Spleen (tissue), 11 donors: ENCODE results near the gene ANXA4. TPM values are rescaled to one million over a fixed set of nuclear protein-coding genes. Genes with fewer than 3 reads are reported as not detected.

Experiments
- DNase-seq: peaks from one replicate; pipeline ENCODE4 v3.0.0-alpha.2; 2020
- H3K27ac ChIP-seq, 8 donors: fragments of 200-600 bp; sonication (generic) in 7 of 8; 1 replicate in 4 of 8; 2 replicates in 4 of 8; pipeline versions ENCODE4 v1.5.0 to v1.8.0; 2016 to 2021; ENCODE audit warnings: inconsistent platforms in 4 of 8, mild to moderate bottlenecking in 4 of 8, moderate library complexity in 1 of 8
- H3K27me3 ChIP-seq, 7 donors: fragments of 200-600 bp; sonication (generic) in 6 of 7; replicated peaks in 1 of 7; 1 replicate in 4 of 7; 2 replicates in 3 of 7; pipeline versions ENCODE4 v1.5.0 to v1.8.0; 2016 to 2021; ENCODE audit warnings: inconsistent platforms in 3 of 7, mild to moderate bottlenecking in 1 of 7
- H3K36me3 ChIP-seq, 6 donors: fragments of 200-600 bp; sonication (generic) in 5 of 6; 1 replicate in 4 of 6; 2 replicates in 2 of 6; pipeline versions ENCODE4 v1.5.0 to v1.8.0; 2016 to 2021; ENCODE audit warnings: inconsistent platforms in 2 of 6
- H3K4me1 ChIP-seq, 6 donors: fragments of 200-600 bp; sonication (generic) in 5 of 6; 1 replicate in 3 of 6; 2 replicates in 3 of 6; pipeline versions ENCODE4 v1.5.0 to v1.8.0; 2016 to 2021; ENCODE audit warnings: inconsistent platforms in 3 of 6
- H3K4me3 ChIP-seq, 8 donors: fragments of 200-600 bp; sonication (generic) in 7 of 8; 1 replicate in 4 of 8; 2 replicates in 4 of 8; pipeline versions ENCODE4 v1.5.0 to v1.8.0; 2016 to 2021; ENCODE audit warnings: inconsistent platforms in 4 of 8, mild to moderate bottlenecking in 4 of 8, moderate library complexity in 2 of 8
- H3K9me3 ChIP-seq, 8 donors: fragments of 200-600 bp; sonication (generic) in 7 of 8; 1 replicate in 4 of 8; 2 replicates in 4 of 8; pipeline versions ENCODE4 v1.5.0 to v1.8.0; 2016 to 2021; ENCODE audit warnings: inconsistent platforms in 4 of 8
- POLR2A ChIP-seq, 3 donors: fragments of 450-650 bp; IDR thresholded peaks; one replicate each; pipeline ENCODE4 v1.5.1; 2017; ENCODE audit warnings: antibody characterized with exemption in 3 of 3, mild to moderate bottlenecking in 1 of 3
- POLR2AphosphoS5 ChIP-seq, 3 donors: sonication (generic); formaldehyde crosslinking; IDR thresholded peaks; one replicate each; pipeline ENCODE4 v1.5.1; 2017; ENCODE audit warnings: antibody characterized with exemption in 3 of 3
- WGBS, 5 donors: extraction: QIAGEN DNeasy Blood & Tissue Kit in 3 of 5; methylation state at CpG; one replicate each; pipeline versions ENCODE4 v1.1.5 to v1.1.7; 2013 to 2018; 5-methylcytosine and 5-hydroxymethylcytosine counted together
- intact Hi-C: fragments of 100-400 bp; cut with DNase I; formaldehyde crosslinking; loops from one replicate; pipeline ENCODE4 v1.15.0; 2023; ENCODE audit warnings: low total_unique reads
- polyA plus RNA-seq, 3 donors: library from polyadenylated mRNA; stranded (reverse); fragments of 200-250 nt; gene quantifications; one replicate each; pipeline ENCODE4 v1.2.1, GENCODE V29; 2013
- total RNA-seq, 7 donors: library from RNA; depleted of rRNA in 3 of 7; stranded (reverse); fragments of >200 nt in 3 of 7; fragmentation: NEBNext Ultra II Directional in 4 of 7; extraction: Animal tissue kit (Norgen Biotek cat#: 25700) in 4 of 7; gene quantifications; one replicate each; pipeline versions ENCODE4 v1.1.0 to v1.2.1, GENCODE V29; 2016 to 2021
- TF ChIP-seq, protein P1 (sequence below), 11 experiments: fragments of 200-600 bp in 7 of 11; fragments of 450-650 bp in 4 of 11; sonication (generic) in 4 of 11; IDR thresholded peaks in 8 of 11; conservative IDR thresholded peaks in 3 of 11; 1 replicate in 7 of 11; 2 replicates in 4 of 11; pipeline versions ENCODE4 v1.4.0 to v1.8.0; 2016 to 2021; ENCODE audit warnings: antibody characterized with exemption in 11 of 11, inconsistent platforms in 4 of 11, mild to moderate bottlenecking in 1 of 11
- donor health status: healthy with polysubstance abuse.
- donor health status: DM: no; HTN: no; CAD: no; lungs with moderate emphysema.
- donor health status: DM: no; HTN: no; CAD: no.
- donor health status: Bipolar disorder and iron deficiency.
- donor health status: healthy.
- donor health status: DM: no; HTN: no; CAD: no.
- donor health status: DM: yes; HTN: yes; CAD: no.

Gene ANXA4
- total and polyA plus RNA-seq, 10 donors, result 15.0 to 56.1 (median 29.2) TPM

DNA sequence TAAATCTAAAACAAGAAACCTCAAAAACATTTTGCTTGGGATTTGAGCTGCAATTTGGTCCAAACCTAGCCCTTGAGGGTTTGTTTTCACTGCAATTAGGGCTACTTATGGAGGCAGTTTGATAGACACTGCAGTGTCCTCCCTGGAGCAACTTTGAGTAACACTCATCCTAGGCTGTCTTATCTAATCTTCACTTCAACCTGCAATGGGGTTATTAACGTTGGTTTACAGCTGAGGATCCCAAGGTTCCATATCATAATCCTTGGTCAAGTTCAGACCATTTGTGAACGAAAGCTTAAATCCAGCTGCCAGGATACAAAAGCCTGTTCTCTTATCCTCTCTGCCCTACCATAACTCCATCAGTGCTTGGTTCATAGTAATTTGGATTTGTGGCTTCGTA is 2.5 kb downstream of the ANXA4 start:
- Histone ChIP-seq H3K36me3 (no peaks in the 10 kb centered on the region), H3K4me3 (no peak overlapping the region), H3K27ac (no peak overlapping the region), H3K4me1 (peaks cover 3 to 54% (median 41%) of the 10 kb centered on the region in 6 donors), H3K27me3 (no peaks in the 10 kb centered on the region), H3K9me3 (no peaks in the 10 kb centered on the region)
- TF ChIP-seq POLR2AphosphoS5 (IDR thresholded peaks at IDR 0.05) (no peak), POLR2A (IDR thresholded peaks at IDR 0.05) (no peak)
- TF ChIP-seq, protein P1, sequence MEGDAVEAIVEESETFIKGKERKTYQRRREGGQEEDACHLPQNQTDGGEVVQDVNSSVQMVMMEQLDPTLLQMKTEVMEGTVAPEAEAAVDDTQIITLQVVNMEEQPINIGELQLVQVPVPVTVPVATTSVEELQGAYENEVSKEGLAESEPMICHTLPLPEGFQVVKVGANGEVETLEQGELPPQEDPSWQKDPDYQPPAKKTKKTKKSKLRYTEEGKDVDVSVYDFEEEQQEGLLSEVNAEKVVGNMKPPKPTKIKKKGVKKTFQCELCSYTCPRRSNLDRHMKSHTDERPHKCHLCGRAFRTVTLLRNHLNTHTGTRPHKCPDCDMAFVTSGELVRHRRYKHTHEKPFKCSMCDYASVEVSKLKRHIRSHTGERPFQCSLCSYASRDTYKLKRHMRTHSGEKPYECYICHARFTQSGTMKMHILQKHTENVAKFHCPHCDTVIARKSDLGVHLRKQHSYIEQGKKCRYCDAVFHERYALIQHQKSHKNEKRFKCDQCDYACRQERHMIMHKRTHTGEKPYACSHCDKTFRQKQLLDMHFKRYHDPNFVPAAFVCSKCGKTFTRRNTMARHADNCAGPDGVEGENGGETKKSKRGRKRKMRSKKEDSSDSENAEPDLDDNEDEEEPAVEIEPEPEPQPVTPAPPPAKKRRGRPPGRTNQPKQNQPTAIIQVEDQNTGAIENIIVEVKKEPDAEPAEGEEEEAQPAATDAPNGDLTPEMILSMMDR (IDR thresholded peaks at IDR 0.05 in 8 of 11, conservative IDR thresholded peaks at IDR 0.05 in 3 of 11), result no peak
- 80 to 87% (median 84%) methylated on average over 3 of the region's 3 CpGs for WGBS, 5 donors
- no peak for DNase-seq
- intact Hi-C loops, result no loop called here

DNA sequence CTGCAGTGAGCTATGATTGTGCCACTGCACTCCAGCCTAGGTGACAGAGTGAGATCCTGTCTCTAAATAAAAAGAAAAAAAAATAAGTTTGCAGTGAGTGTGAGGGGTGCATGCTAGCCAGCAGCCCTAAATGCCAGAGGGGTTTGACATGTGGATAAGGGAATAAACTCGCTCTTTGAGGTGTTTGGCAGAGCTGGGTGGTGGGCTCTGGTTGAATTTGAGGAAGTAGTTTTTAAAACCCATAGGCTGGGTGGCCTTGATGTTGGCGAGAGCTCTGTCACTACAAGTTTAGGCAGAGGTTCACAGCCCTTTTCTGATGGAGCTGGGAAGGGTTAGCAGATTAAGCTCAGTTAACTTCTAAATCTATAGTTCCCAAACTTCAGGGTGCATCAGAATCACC is 3.1 kb downstream of the ANXA4 start:
- intact Hi-C loops, result no loop called here
- Histone ChIP-seq H3K4me3 (no peak overlapping the region), H3K9me3 (no peaks in the 10 kb centered on the region), H3K27ac (no peak overlapping the region), H3K36me3 (no peaks in the 10 kb centered on the region), H3K4me1 (peaks cover 3 to 54% (median 41%) of the 10 kb centered on the region in 6 donors), H3K27me3 (no peaks in the 10 kb centered on the region)
- no peak for DNase-seq
- WGBS, 5 donors, result 71 to 81% (median 77%) methylated on average over 2 of the region's 2 CpGs
- no peak for TF ChIP-seq POLR2A (IDR thresholded peaks at IDR 0.05)

DNA sequence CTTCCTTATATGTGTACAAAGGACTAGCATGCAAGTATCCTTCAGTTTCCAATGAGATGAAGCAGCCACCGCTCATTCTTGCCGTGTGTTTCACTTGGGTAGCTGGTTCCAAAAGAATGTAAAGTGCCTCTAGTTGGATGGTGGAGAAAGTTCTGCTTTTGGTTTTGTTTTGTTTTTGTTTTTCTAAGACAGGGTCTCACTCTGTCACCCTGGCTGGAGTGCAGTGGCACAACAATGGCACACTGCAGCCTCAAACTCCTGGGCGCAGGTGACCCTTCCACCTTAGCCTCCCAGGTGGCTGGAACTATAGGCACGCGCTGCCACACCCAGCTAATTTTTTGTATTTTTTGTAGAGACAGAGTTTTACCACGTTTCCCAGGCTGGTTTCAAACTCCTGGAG is 8.3 kb downstream of the ANXA4 start:
- Histone ChIP-seq H3K27me3 (no peaks in the 10 kb centered on the region), H3K27ac (no peak overlapping the region), H3K9me3 (no peaks in the 10 kb centered on the region), H3K4me3 (no peak overlapping the region), H3K4me1 (peaks cover 0 to 47% (median 19%) of the 10 kb centered on the region in 6 donors), H3K36me3 (no peaks in the 10 kb centered on the region)
- intact Hi-C loops, result no loop called here
- DNase-seq, result no peak
- WGBS, 5 donors, result 85 to 92% (median 91%) methylated on average over 6 of the region's 6 CpGs
- TF ChIP-seq, protein P1 (IDR thresholded peaks at IDR 0.05 in 8 of 11, conservative IDR thresholded peaks at IDR 0.05 in 3 of 11), result no peak
- TF ChIP-seq POLR2AphosphoS5 (IDR thresholded peaks at IDR 0.05) (no peak), POLR2A (IDR thresholded peaks at IDR 0.05) (no peak)

DNA sequence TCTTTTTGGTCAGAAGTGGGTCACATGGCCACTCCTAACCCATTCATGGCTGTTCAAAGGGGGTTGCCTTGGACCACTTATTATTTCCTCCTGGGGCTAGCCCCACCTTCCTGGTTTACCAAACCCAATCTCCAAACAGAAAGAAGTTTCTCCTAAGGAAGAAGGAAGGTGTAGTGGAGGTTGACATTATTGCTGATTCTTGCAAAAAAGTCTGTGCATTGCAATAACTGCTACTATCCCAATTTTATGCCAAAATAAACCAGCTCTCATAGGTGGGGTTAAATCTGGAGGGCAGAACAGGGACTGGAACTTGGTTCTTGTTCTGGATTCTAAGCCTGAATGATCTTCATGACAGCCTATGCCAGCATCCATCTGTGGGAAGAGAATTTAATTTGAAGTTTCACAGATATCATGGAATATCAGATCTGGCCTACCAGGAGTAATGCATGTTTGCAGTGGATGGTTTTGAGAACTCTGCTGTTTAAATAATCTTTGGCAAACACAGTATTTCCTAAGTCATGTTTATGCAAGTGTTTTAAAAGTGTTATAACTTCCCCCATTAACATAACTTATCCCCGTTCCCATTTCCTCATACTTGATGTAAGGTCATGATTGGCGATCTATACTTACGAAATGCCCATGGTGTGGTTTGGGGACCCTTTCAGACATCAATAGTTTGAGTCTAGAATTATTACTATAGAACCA is 11.9 kb downstream of the ANXA4 start:
- Histone ChIP-seq H3K4me3 (no peak overlapping the region), H3K27ac (peak overlapping the region in 6 of 8 donors; percentile 2 to 59 (median 38))
- WGBS, 5 donors, result 28 to 71% (median 55%) methylated on average over 3 of the region's 3 CpGs

More for the DNA sequence above, 11.9 kb downstream of the ANXA4 start:
- H3K9me3 ChIP-seq, result no peaks in the 10 kb centered on the region
- H3K36me3 ChIP-seq, result peaks cover 0 to 19% (median 4%) of the 10 kb centered on the region in 6 donors
- TF ChIP-seq POLR2AphosphoS5 (IDR thresholded peaks at IDR 0.05) (no peak), POLR2A (IDR thresholded peaks at IDR 0.05) (no peak)
- TF ChIP-seq, protein P1 (IDR thresholded peaks at IDR 0.05 in 8 of 11, conservative IDR thresholded peaks at IDR 0.05 in 3 of 11), result no peak
- H3K27me3 ChIP-seq, result no peaks in the 10 kb centered on the region
- no peak for DNase-seq
- intact Hi-C loops, result no loop called here
- H3K4me1 ChIP-seq, result peaks cover 0 to 53% (median 20%) of the 10 kb centered on the region in 6 donors
